ENCODE measurements around the gene GLS2. TPM values are rescaled to one million over a fixed set of nuclear protein-coding genes. Genes with fewer than 3 reads are reported as not detected.

Gene GLS2
- total and polyA plus RNA-seq, 9 of the 15 experiments (the other 6 are each of a cell fraction or from before 2014, with no cell fraction given) = 0.11 TPM; not detected in 8

GRCh38 chr12:56484566-56484965 lies 3.4 kb downstream of the GLS2 start:
- no peaks in the 10 kb centered on the region for H3K9me1 ChIP-seq (ENCODE audit: control insufficient read depth, insufficient read depth, low read length)
- no peak overlapping the region for H3K4me3 ChIP-seq
- DNase-seq (ENCODE audit: extremely low read depth in 1 of 4, low spot score in 3 of 4) (no peak), FAIRE-seq (no peak), ATAC-seq (no peak)
- peaks cover 2 to 17% of the 10 kb centered on the region in 2 experiments; a peak in 2 of 5 replicates for H3K4me1 ChIP-seq (replicated peaks in 1 of 2; ENCODE audit: control insufficient read depth in 2 of 2, insufficient read depth in 2 of 2, low read length in 2 of 2)
- peaks cover 18 to 29% of the 10 kb centered on the region in 2 experiments for H3K27me3 ChIP-seq (ENCODE audit: control insufficient read depth in 2 of 2, insufficient read depth in 2 of 2, low read length in 2 of 2)
- TF ChIP-seq HSF4 (CRISPR knock-in tag; IDR thresholded peaks at IDR 0.05; ENCODE audit: borderline replicate concordance) (no peak), GTF2A2 (tag; IDR thresholded peaks at IDR 0.05) (no peak), ZNF146 (CRISPR knock-in tag; IDR thresholded peaks at IDR 0.05; ENCODE audit: unreplicated experiment) (no peak), NFXL1 (CRISPR knock-in tag; IDR thresholded peaks at IDR 0.05) (no peak), CBFA2T3 (IDR thresholded peaks at IDR 0.05) (no peak), ARNT (IDR thresholded peaks at IDR 0.05) (no peak)
- WGBS (ENCODE audit: insufficient coverage, low coverage, missing lambda C conversion rate) = 9% methylated on average over 1 of the region's 1 CpG
- ChIA-PET CTCF (ENCODE audit: low intra/inter-chr PET ratio) (no interaction called here), POLR2A (interaction anchor here (0.8 to 1.9 kb wide), 3 partner anchors 14 to 315 kb away, joined by 3 to 9 read pairs (median 7); no protein-coding TSS in a partner anchor)
- no peak overlapping the region for H3K4me2 ChIP-seq (ENCODE audit: insufficient read depth, low read length)
- H3K36me3 ChIP-seq (ENCODE audit: control insufficient read depth, insufficient read depth, low read length) = no peaks in the 10 kb centered on the region
- no TSS peak for BruUV-seq (replicated peaks)
- H3K27ac ChIP-seq (ENCODE audit: extremely low read depth, low read depth, low read length) = no peak overlapping the region
- no peak overlapping the region for H2AFZ ChIP-seq (ENCODE audit: low read depth, low read length)
- 0 out of 2 replicates have a peak, but pooled peaks cover 2% of the 10 kb centered on the region for H4K20me1 ChIP-seq (replicated peaks; ENCODE audit: control insufficient read depth, insufficient read depth, low read length)
- intact Hi-C loops (cut with micrococcal nuclease) = no loop called here
- H3K9ac ChIP-seq (ENCODE audit: insufficient read depth in 1 of 2, low read depth in 2 of 2, low read length in 2 of 2) = no peak overlapping the region
- H3K9me3 ChIP-seq (replicated peaks; ENCODE audit: control insufficient read depth, insufficient read depth, low read depth, low read length) = no peaks in the 10 kb centered on the region
- in situ Hi-C loops (cut with MboI) = no loop called here
- no peaks in the 10 kb centered on the region for H3K79me2 ChIP-seq (ENCODE audit: control insufficient read depth, insufficient read depth, low read length)

- ATAC-seq (no peak), DNase-seq (ENCODE audit: extremely low read depth in 1 of 4, low spot score in 3 of 4) (no peak), FAIRE-seq (no peak)
- 0 out of 2 replicates have a peak, but pooled peaks cover 8% of the 10 kb centered on the region for H4K20me1 ChIP-seq (replicated peaks; ENCODE audit: control insufficient read depth, insufficient read depth, low read length)
- 23% methylated on average over 7 of the region's 7 CpGs for WGBS (ENCODE audit: insufficient coverage, low coverage, missing lambda C conversion rate)
- no peak overlapping the region for H3K4me3 ChIP-seq
- no peak overlapping the region for H3K9ac ChIP-seq (ENCODE audit: insufficient read depth in 1 of 2, low read depth in 2 of 2, low read length in 2 of 2)
- ChIA-PET POLR2A (interaction anchor here (1.1 to 2.5 kb wide), 4 partner anchors 8 to 12 kb away, joined by 3 to 14 read pairs (median 8); no protein-coding TSS in a partner anchor), CTCF (ENCODE audit: low intra/inter-chr PET ratio) (no interaction called here)
- H3K4me1 ChIP-seq (replicated peaks in 1 of 2; ENCODE audit: control insufficient read depth in 2 of 2, insufficient read depth in 2 of 2, low read length in 2 of 2) = peaks cover 0 to 4% of the 10 kb centered on the region in 2 experiments; a peak in 2 of 5 replicates
- H3K27ac ChIP-seq (ENCODE audit: extremely low read depth, low read depth, low read length) = no peak overlapping the region
- no TSS peak for BruUV-seq (replicated peaks)
- no peaks in the 10 kb centered on the region for H3K36me3 ChIP-seq (ENCODE audit: control insufficient read depth, insufficient read depth, low read length)
- H3K4me2 ChIP-seq (ENCODE audit: insufficient read depth, low read length) = no peak overlapping the region
- H2AFZ ChIP-seq (ENCODE audit: low read depth, low read length) = no peak overlapping the region
- intact Hi-C loops (cut with micrococcal nuclease) = no loop called here
- H3K9me1 ChIP-seq (ENCODE audit: control insufficient read depth, insufficient read depth, low read length) = peaks cover 5% of the 10 kb centered on the region
- in situ Hi-C loops (cut with MboI) = no loop called here
- no peak for TF ChIP-seq PHF20 (IDR thresholded peaks at IDR 0.05; ENCODE audit: partially characterized antibody)
- TF ChIP-seq MECOM (CRISPR knock-in tag; IDR thresholded peaks at IDR 0.05) = no peak
- TF ChIP-seq ZBTB5 (IDR thresholded peaks at IDR 0.05) = no peak
- TF ChIP-seq HINFP (tag; conservative IDR thresholded peaks at IDR 0.05; ENCODE audit: low read depth) = no peak
- TF ChIP-seq ZSCAN32 (CRISPR knock-in tag; IDR thresholded peaks at IDR 0.05) = no peak
- TF ChIP-seq CC2D1A (IDR thresholded peaks at IDR 0.05) = no peak
- TF ChIP-seq E2F4 (CRISPR knock-in tag; IDR thresholded peaks at IDR 0.05; ENCODE audit: low read depth) = no peak
- no peaks in the 10 kb centered on the region for H3K9me3 ChIP-seq (replicated peaks; ENCODE audit: control insufficient read depth, insufficient read depth, low read depth, low read length)
- H3K27me3 ChIP-seq (ENCODE audit: control insufficient read depth in 2 of 2, insufficient read depth in 2 of 2, low read length in 2 of 2) = no peaks in the 10 kb centered on the region
- no peaks in the 10 kb centered on the region for H3K79me2 ChIP-seq (ENCODE audit: control insufficient read depth, insufficient read depth, low read length)
Observed at GRCh38 chr12:56479625-56480024, 8.3 kb downstream of the GLS2 start.

Data from K562 (cell line).